HFFc6 (cell line): Measurements from ENCODE around the gene VWC2L. TPM values are rescaled to one million over a fixed set of nuclear protein-coding genes. Genes with fewer than 3 reads are reported as not detected.

Experiments used
- DNase-seq: peaks from one replicate; pipeline ENCODE4 v3.0.0-alpha.2; 2018
- H3K27ac Mint-ChIP-seq: 2 replicates; pipeline ENCODE4 v1.8.0; 2020; ENCODE audit warnings: mild to moderate bottlenecking, mixed read lengths
- H3K27me3 Mint-ChIP-seq: 2 replicates; pipeline ENCODE4 v1.8.0; 2021; ENCODE audit warnings: mild to moderate bottlenecking, moderate library complexity, mixed read lengths; ENCODE audit not compliant: insufficient read depth
- H3K36me3 Mint-ChIP-seq: 2 replicates; pipeline ENCODE4 v1.8.0; 2021; ENCODE audit warnings: low read depth, mixed read lengths
- H3K4me1 Mint-ChIP-seq: 2 replicates; pipeline ENCODE4 v1.8.0; 2020; ENCODE audit warnings: low read depth, mixed read lengths
- H3K4me3 Mint-ChIP-seq: 2 replicates; pipeline ENCODE4 v1.8.0; 2020; ENCODE audit warnings: mild to moderate bottlenecking, moderate library complexity, mixed read lengths
- H3K9me3 Mint-ChIP-seq: 2 replicates; pipeline ENCODE4 v1.8.0; 2020; ENCODE audit warnings: mild to moderate bottlenecking, mixed read lengths
- CTCF ChIP-seq: fragments of 200-600 bp; sonication (generic); IDR thresholded peaks from 2 replicates; pipeline ENCODE4 v1.5.0; 2021; ENCODE audit warnings: antibody characterized with exemption, mild to moderate bottlenecking
- total RNA-seq, 6 experiments: library from RNA; stranded (reverse); fragmentation: NEBNext Ultra II Directional; extraction: Animal tissue kit (Norgen Biotek cat#: 25700); gene quantifications; 2 replicates in 1 of 6; 3 replicates in 5 of 6; pipeline ENCODE4 v1.2.3, GENCODE V29; 2021

Gene VWC2L
- total RNA-seq, 6 experiments from 2014 or later: not detected

DNA sequence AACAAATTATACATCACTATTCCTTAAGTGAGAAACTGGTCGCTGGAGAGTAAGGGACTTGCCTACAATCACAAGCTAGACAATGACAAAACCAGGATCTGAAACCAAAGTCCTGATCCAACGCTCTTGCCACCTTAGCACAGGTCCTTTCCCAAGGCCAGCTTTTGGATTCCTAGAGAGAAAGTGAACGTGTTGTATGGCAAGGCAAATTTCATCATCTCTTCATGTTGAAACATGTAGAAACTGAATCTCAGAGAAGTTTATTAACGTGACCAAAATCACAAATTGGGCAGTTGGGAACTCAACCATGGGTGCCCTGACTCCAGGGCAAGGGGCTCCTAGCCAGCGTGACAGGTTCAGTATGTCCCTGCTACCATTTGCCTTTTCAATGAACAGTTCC lies 118.2 kb downstream of the VWC2L start:
- no peak for DNase-seq
- no peak overlapping the region for H3K27ac Mint-ChIP-seq
- H3K36me3 Mint-ChIP-seq: no peaks in the 10 kb centered on the region
- peaks cover 10% of the 10 kb centered on the region for H3K4me1 Mint-ChIP-seq
- H3K9me3 Mint-ChIP-seq: no peaks in the 10 kb centered on the region
- H3K27me3 Mint-ChIP-seq: peaks cover 2% of the 10 kb centered on the region; the same call in 1 of the 2 replicates
- no peak for TF ChIP-seq CTCF
- H3K4me3 Mint-ChIP-seq: no peak overlapping the region

DNA sequence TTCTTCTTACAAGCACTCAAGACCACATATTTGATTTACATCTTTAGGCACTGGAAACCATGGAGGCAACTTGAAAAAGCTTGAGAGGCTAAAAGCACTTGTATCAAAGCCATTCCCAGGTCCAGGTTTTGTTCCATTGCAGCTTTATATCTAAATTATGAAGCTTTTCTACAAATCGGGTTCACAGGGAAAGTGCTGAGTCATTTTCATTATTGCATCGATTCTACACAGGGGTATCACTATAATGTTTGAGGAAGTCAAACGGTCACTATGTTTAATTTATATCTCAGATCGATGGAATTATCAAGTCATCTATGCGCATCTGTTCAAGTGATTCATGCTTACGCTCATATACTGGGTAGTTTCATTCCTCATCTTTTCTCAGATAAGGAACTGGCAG lies 118.7 kb downstream of the VWC2L start:
- peaks cover 13% of the 10 kb centered on the region for H3K4me1 Mint-ChIP-seq

DNA sequence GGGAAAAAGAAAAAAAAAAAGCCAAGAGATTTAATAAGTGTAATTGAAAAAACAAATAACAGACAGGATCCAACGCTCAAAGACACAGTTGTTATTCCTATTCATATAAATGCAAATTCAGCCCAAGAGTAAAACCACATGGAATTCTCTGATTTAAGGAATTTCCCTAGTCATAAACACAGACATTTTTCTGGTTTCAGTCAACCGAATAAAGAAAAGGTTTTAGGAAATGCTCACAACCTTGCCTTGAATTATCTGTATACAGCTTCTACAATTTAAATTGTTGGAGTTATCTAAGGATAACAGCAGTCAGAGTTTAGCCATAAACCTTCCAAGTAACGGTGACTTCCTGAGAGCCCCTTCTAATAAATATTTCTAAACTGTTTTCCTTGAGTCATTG lies 122.7 kb downstream of the VWC2L start:
- Mint-ChIP-seq H3K27me3 (no peaks in the 10 kb centered on the region; the same call in 1 of the 2 replicates), H3K4me1 (peaks cover 30% of the 10 kb centered on the region), H3K4me3 (peak overlapping the region; percentile 9; the same call in 1 of the 2 replicates), H3K36me3 (no peaks in the 10 kb centered on the region), H3K27ac (no peak overlapping the region; the same call in 1 of the 2 replicates), H3K9me3 (no peaks in the 10 kb centered on the region)
- TF ChIP-seq CTCF: no peak
- DNase-seq: no peak

More for the DNA sequence above, 118.7 kb downstream of the VWC2L start:
- no peaks in the 10 kb centered on the region for H3K9me3 Mint-ChIP-seq
- no peak overlapping the region for H3K4me3 Mint-ChIP-seq
- no peak for DNase-seq
- no peak for TF ChIP-seq CTCF
- peaks cover 2% of the 10 kb centered on the region; the same call in 1 of the 2 replicates for H3K27me3 Mint-ChIP-seq
- no peaks in the 10 kb centered on the region for H3K36me3 Mint-ChIP-seq
- no peak overlapping the region for H3K27ac Mint-ChIP-seq

GRCh38 chr2:214536625-214537024 lies 125.8 kb downstream of the VWC2L start:
- Mint-ChIP-seq H3K27me3 (no peaks in the 10 kb centered on the region; the same call in 1 of the 2 replicates), H3K27ac (peak overlapping the region; percentile 41), H3K4me1 (peaks cover 30% of the 10 kb centered on the region), H3K4me3 (peak overlapping the region; percentile 10; the same call in 1 of the 2 replicates), H3K36me3 (no peaks in the 10 kb centered on the region), H3K9me3 (no peaks in the 10 kb centered on the region)
- DNase-seq: peak; percentile 8
- TF ChIP-seq CTCF: no peak

GRCh38 chr2:214537929-214538328 lies 127.1 kb downstream of the VWC2L start:
- TF ChIP-seq CTCF: no peak
- H3K27ac Mint-ChIP-seq: no peak overlapping the region

DNA sequence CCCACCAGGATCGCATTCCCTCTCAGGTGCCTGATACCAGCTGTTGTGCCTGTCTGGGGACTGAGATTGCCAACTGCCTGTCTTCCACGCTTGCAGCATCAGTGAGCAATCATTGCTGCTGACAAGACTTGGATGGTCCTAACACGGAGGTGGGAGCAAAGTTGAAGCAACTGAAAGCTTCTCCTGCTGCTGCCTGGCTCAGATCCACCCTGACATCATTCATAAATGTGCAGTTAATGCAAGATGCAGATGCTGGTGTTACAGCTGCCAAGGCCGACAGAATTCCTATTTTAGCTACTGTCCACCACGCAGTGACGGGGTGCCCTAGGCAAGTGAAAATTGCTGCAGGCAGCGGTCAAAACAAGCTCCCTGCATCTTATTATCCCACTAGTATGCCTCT lies 131.4 kb downstream of the VWC2L start:
- TF ChIP-seq CTCF: no peak
- Mint-ChIP-seq H3K9me3 (no peaks in the 10 kb centered on the region), H3K4me3 (peak overlapping the region; percentile 56), H3K27ac (no peak overlapping the region; the same call in 1 of the 2 replicates), H3K36me3 (no peaks in the 10 kb centered on the region), H3K27me3 (no peaks in the 10 kb centered on the region), H3K4me1 (peaks cover 42% of the 10 kb centered on the region)
- no peak for DNase-seq

More at GRCh38 chr2:214537929-214538328, 127.1 kb downstream of the VWC2L start:
- no peaks in the 10 kb centered on the region for H3K36me3 Mint-ChIP-seq
- no peak overlapping the region for H3K4me3 Mint-ChIP-seq
- H3K9me3 Mint-ChIP-seq: no peaks in the 10 kb centered on the region
- DNase-seq: no peak
- no peaks in the 10 kb centered on the region; the same call in 1 of the 2 replicates for H3K27me3 Mint-ChIP-seq
- H3K4me1 Mint-ChIP-seq: peaks cover 41% of the 10 kb centered on the region
